LoVo (cell line): ENCODE results near the gene INVS.
"Not testable (repeated sequence)": the region's sequence is repeated elsewhere in the genome, so short reads cannot be mapped to it uniquely, and the experiment has no call there.

ENCODE experiments used
- DNase-seq: peaks from one replicate; pipeline ENCODE4 v3.0.0-alpha.2; 2016; ENCODE audit warnings: low spot score

The INVS gene

DNA sequence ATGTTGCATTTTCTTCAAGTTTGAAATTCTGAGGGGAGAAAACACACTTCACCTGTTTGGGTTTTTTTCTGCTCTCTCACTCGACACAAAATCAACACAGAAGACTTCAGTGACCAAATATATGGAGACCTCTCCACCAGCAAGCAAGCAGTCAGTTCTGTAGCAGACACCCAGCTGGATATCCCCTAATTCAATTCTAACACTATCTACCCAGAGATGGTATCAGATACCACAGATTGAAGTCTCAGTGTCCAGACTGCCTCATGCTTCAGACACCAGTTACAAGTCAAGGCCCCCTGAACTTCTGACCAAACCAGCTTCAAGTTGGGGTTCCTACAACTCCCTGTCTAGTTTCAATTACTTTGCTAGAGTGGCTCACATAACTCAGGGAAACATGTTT is 97.8 kb downstream of the INVS start:
- DNase-seq: no peak

DNA sequence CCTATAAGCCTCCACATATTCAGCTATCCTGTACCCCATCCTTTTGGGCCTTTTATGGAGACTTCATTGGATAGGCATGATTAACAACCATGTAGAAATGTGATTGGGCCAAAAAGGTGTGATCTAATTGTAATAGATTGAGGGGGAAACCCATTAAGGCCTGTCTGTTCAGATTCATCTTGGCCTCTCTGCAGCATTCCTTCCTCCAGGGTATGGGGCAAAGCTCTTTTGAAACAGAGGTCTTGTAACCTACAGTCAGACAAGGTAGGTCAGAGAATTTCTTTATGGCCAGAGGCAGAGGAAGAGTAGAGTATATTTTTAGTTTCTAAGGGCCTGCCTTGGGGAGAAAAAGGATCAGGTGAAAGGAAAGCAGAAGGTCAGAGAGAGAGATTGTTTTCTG is 98.5 kb downstream of the INVS start:
- no peak for DNase-seq

DNA sequence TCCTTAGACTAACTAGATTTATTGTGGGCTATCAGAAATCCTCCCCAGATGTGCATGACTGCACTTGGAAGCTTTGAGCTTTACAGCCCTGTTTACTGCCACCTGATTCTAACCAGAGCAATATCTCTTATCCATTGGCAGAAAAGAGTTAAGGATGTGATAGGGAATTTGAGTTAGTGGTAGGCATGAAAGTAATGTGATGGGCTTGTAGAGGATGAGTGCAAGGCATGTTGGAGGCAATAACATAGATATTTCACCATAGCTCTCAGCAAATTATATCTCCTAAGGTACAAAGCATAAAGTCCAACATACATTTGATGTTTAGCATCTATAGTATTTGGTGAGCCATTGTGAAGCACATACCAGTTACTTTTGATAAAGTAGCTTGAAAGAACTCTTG is 103.8 kb downstream of the INVS start:
- DNase-seq: no peak

DNA sequence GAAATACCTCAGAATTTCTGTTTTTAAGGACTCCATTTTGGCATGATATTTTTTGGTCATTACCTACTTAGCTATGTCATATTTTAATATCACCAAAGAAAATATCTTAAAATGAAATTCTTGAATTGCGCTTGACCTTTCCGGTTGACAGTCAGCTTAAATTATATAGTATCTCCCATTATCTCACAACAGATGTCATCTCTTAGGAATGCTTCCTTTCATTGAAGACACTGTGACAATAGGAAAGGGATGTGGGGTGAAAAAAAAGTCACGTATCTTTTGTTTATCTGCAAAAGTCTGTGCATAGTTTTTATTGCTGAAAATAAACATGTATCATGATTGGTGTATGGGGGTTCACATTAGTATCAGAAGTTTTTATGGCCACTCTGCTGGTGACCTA is 105.8 kb downstream of the INVS start:
- DNase-seq: no peak

DNA sequence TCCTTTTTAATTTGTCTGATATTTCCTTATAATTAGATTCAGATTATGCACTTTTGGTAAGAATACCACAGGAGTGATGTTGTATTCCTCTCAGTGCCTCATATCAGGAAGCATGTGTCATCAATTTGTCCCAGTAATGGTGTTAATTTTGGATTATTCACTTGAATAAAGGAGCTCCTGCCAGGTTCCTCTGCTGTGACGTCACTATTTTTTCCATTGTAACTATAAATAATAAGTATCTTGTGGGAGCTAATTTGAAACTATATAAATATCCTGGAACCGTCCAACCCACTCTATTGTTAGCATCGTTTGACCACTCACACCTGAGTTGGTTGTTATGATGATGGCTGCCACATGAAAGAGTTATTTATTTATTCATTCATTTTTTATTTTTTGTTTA is 107.9 kb downstream of the INVS start:
- no peak for DNase-seq

DNA sequence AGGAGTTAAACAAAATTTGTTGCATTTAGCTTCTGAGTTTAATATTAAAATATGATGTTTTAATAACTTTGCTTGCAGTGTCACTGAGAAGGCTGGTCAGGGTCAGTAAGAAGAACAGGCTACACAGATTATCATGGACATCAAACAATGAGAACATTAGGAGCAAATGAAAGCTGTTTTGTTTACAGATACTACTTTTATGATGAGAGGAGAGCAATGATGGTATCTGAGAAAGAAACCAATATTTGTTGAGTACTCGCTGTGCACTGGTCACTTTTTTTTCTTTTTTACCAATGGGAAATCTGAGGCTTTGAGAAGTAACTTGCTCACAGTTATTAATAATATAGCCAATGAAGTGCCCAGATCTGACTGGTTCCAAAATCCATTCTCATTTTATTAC is 109.6 kb downstream of the INVS start:
- DNase-seq: no peak

DNA sequence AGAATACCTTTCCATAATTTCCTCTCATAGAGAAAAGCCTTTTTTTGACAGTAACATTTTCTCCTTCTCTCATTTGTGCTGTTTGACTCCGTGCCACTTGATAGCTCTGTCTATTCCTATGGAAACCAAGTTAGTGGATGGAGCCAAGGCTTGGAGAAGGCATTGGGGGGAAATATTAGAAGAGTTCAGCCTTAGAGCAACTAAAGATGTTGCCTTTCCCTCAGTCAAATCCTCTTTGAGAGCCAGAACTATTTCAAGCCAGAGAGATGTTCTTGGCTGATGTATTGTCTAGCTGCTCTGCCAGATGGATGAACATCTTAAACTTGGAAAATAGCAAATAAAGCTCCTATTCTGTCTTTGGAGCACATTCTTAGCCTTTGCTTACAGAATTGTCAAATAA is 112.4 kb downstream of the INVS start:
- DNase-seq: no peak

DNA sequence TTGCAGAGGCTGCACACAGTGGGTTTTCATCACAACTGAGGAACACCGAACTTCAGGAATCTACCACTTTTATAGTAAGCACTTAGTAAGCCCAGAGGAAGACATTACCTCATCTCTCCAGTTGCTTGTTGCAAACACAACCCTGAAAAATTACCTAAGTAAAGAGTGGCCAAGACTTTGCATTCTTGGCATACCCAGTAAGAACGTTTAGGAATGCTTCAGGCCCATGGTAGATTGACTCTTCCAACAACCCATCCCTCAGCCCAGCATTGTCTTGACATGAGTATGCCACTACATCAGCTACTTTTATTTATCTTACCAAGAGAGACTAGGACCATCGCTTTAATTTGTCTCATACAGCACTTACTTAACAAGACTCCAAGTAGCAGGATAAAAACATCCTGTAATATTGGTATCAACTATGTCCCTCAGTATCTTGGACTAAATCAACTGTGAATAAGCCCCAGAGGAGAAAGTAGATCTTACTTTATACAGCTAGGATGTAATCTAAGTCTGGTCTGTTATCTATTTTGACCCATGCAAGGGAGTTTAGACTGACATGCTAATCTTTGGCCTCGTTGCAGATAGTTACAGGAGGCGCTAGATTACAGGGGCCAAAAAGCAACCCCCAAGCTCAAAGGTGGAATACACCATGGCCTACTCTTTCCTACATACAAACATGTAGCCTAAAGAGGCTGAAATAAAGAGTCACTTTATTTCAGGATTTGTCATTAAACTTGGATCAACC is 114.9 kb downstream of the INVS start:
- DNase-seq: no peak

DNA sequence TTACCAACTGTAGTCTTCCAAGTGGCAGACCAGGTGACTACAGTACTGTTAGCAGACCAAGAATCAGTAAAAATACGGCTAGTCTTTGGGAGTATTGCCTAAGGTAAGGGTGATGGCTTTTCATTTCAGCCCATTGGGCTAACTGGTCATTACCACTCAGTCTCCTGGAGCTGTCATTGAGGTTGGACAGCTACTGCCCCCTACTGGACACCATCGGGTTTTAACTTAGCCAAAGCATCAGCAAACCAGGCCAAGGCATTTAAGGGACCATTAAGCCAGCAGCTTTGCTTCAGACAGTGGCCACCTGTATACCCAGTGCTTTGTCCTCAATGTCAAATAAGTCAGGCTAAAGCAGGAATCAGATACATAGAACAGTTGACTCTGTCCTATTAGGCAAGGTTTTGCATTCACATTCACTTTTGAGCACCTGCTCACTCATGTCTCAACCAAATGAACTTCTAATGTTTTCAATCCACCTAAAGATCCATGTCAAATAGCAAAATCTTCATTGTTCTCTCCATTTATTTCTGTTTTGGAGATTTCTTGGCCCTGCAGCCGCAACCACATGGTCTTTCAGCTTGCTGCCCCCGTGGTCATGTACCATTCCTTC is 117.2 kb downstream of the INVS start:
- DNase-seq: no peak

DNA sequence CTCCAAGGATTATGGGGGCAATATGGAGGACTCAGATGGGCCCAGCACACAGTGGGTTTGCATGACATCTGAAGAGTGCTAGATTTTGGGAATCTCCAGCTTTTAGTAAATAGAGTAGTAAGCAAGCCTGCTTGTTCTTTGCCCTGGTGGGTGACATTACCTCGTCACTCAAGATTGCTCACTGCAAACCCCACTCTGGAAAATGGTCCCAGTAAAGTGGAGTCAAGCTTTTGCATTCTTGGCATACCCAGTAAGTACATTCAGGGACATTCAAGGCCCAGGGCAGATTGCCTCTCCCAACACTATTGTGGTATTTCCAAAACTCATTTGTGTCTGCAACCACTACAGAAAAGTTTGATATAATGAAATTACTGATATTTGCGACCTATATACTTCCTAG is 118.5 kb downstream of the INVS start:
- no peak for DNase-seq

DNA sequence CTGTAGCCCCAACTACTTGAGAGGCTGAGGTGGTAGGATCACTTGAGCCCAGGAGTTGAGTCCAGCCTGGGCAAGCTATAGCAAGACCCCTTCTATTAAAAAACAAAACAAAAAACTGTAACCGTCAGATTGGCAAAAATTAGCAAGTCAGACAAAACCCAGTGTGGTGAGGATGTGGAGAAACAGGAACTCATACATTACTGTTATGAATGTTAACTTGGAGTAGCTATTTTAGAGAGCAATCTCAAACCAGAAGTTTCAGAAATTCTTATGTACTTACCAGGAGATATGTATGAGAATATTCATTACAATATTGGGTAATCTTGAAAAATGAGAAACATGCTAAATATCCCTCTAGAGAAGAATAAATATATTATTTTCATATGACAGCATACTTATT is 120.3 kb downstream of the INVS start:
- DNase-seq: no peak

DNA sequence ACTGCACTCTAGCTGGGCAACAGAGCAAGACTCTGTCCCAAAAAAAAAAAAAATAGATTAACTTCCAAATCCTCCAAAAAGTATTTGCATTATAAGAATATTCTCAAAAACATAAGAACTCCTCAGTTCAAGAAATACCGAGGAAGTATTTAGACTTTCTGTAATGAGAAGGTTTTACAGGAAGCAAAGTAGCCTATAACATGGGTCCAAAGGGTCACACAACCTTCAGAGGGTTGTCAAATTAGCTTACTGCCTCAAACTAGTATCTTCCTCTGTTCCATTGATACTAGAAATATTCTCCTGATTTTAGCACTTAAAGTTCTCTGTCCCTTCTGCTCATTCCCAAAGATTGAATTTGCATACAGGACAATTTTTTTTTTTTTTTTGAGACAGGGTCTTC is 121.9 kb downstream of the INVS start:
- no peak for DNase-seq

DNA sequence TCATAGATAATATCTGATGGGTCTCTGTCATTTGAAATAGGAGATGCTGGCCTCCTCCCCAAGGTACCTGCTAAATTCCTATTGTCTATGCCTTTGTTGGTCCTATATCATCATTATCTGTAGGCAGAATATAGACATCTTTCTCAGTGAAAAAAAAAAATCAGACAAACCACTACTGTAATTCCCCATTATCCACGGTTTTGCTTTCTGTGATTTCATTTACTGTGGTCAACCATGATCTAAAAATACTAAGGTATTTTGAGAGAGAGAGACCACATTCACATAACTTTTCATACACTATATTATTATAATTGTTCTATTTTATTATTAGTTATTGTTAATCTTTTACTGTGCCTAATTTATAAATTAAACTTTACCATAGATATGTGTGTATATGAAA is 122.5 kb downstream of the INVS start:
- DNase-seq: no peak

DNA sequence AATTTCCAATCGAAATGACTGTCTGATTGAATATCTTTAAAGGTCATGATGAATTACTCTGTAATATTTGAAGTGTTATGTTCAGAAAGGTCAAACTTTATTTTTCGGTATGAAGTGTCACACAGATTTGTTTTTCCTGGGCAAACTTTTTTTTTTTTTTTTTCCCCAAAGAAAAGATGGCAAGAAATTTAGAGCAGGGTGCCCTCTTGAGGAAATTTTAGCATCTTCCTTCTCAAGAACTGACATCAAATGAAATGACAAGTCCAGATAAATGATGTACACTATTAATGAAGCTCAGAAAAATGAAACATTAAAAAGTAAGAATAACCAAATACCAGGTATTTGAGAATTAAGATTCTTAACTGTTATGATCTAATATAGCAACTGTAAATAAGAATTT is 123.6 kb downstream of the INVS start:
- no peak for DNase-seq

DNA sequence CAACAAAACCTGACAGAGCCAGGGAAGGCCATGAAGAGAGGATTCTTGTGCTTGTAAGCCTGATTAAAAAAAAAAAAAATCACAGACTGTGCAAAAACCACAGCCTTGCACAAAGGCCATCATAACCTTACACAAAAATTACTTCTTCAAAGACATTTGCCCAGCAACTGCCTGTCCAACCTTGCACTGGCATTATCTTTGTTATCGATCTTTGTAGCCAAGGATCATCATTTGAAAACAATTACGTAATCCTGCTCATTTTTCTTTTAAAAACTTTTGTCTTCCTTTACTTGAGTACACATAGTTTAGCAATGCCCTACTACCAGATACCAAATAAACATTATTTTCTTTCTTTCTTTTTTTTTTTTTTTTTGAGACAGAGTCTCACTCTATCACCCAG is 128.6 kb downstream of the INVS start:
- no peak for DNase-seq

DNA sequence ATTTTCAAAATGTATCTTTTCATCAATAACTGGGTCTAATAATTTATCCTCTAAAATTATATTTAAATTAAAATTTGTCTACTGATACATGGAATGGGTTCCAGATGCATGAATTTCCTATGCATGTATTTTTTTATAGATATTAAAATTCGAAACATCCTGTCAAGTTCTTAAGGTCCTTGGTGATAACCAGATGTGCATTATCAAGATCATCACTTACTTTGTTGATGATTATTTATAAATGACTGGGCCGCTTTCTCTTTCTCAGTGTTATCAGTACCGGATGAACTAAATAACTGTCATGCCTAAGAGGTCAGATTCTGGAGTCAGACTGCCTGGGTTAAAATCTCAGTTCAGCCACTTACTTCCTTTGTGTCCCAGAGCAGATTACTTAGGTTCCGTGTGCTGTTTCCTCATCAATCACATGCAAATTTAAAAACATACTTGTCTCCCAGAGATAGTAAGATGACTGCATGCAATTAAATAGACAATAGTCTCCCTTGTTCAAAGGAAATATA is 129.4 kb downstream of the INVS start:
- no peak for DNase-seq

DNA sequence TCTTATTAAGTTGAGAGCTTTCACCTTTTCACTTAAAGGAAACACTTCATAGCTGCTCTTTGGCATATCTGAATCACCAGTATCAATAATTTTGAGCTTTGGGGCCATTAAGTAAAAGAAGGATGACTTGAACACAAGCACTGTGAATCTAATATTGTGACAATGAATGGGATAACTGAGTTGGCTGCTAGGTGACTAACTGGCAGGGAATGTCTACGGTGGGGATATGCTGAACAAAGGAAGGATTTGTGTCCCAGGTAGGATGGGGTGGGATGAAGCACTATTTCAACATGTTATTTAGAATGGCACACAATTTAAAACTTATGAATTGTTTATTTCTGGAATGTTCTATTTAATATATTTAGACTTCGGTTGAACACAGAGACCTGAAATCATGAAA is 130.1 kb downstream of the INVS start:
- no peak for DNase-seq

DNA sequence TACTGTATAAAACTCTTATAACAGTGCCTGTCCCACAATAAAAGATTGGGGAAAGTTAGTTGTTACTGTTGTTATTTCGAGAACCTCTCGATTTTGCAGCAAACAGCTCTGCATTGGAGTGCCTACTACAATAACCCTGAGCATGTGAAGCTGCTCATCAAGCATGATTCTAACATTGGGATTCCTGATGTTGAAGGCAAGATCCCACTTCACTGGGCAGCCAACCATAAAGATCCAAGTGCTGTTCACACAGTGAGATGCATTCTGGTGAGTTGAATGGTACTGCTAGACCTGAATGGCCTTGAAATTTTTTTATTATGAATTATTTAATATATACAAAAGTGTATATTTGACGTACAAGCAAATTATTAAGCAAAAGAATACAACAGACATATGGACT is 130.5 kb downstream of the INVS start:
- no peak for DNase-seq

DNA sequence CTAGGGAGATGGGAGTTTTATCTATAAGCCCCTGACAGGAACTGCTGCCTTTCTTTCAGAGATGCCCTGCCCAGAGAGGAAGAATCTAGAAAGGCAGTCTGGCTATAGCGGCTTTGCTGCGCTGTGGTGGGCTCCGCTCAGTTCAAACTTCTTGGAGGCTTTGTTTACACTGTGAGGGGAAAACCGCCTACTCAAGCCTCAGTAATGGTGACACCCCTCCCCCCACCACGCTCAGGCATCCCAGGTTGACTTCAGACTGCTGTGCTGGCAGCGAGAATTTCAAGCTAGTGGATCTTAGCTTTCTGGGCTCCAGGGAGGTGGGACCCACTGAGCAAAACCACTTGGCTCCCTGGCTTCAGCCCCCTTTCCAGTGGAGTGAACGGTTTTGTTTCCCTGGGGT is 137.9 kb downstream of the INVS start:
- DNase-seq: not testable (repeated sequence)

DNA sequence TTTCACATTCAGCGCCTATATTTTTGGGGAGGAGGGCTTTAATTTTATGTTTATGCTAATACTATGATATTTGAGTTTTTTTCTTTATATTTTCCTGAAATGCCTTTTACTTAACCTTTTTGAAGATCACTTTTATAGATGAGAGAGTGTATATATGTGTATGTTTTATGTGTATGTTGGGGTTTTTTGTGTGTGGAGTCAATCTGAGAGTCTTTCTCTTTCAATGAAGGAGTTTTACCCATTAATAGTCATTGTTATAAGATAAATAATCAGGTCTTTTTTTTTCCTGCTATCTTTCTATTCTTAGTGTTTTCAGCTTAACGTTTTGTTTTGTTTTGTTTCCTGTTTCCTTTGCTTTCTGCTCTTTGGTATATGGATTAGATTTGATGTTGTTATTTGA is 141.5 kb downstream of the INVS start:
- DNase-seq: no peak

DNA sequence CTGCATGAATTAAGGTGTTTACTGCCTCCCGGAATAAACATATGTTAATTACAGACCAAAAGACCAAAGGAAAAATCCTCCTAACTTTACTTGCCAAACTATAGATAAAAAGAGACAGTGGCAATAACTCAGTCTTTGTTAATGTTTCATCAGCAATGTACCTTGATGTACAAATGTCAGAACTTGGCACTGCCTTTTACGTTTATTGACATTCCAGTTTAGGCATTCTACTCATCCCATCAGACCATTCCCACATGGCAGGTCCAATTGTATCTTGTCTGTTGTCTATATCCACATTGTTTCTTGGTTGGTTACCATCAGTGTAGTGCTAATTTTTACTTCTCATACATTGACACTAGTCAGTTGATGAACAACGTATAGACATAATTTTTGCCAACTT is 168.2 kb downstream of the INVS start:
- no peak for DNase-seq

DNA sequence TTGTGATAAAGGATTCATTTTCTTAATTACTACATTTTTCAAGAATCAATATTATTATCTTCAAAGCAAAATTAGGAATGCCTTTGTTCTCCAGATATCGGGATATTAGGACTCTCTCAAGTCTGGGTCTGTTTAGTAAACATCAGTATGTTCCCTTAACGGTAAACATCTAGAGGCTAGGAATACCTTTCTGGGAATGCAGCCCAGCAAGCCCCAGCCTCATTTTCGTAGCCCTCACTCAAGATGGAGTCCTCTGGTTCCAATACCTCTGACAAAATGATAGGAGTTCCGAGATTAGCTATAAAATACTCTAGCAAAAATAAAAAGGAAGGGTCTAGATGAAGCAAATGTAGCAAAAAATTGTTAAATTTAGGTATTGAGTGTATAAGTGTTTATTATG is 169.2 kb downstream of the INVS start:
- no peak for DNase-seq

DNA sequence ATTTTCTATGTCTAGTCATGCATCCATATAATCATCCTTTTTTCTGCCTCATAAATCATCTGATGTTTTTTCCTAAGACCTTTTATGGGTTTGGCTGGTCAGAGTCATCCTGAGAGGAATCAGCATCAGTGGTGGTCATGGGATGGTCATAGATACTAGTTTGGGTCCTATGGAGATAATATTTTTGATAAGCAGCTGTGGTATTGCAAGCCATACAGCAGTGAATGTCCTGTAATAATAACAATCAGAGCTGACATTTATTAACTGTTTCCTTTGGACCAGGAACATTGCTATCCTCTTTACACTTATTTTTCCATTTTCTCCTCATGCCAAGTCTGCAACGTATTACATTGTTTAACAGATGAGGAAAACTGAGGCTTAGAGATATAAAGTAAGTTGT is 170.6 kb downstream of the INVS start:
- DNase-seq: no peak
